ENCODE results near the gene GREB1. TPM values are rescaled to one million over a fixed set of nuclear protein-coding genes. Genes with fewer than 3 reads are reported as not detected.

The GREB1 gene
- total RNA-seq, 4 donors from 2014 or later, result 3.0 to 6.1 (median 4.3) TPM

GRCh38 chr2:11615209-11615608 is 81.4 kb downstream of the GREB1 start:
- 92% methylated on average over 1 of the region's 3 CpGs for WGBS
- no peaks in the 10 kb centered on the region for H3K4me1 ChIP-seq
- DNase-seq (ENCODE audit: low spot score in 2 of 2), result no peak
- H3K27me3 ChIP-seq, result no peaks in the 10 kb centered on the region
- H3K9me3 ChIP-seq, result no peaks in the 10 kb centered on the region
- H3K36me3 ChIP-seq, result peaks cover 28% of the 10 kb centered on the region
- no peak overlapping the region for H3K4me3 ChIP-seq
- no peak for TF ChIP-seq CTCF (IDR thresholded peaks at IDR 0.05)
- TF ChIP-seq EP300 (IDR thresholded peaks at IDR 0.05), result no peak
- no peak overlapping the region for H3K27ac ChIP-seq

- no peak for TF ChIP-seq POLR2AphosphoS5 (IDR thresholded peaks at IDR 0.05)
- no peak for TF ChIP-seq POLR2A (IDR thresholded peaks at IDR 0.05)
- TF ChIP-seq CTCF (IDR thresholded peaks at IDR 0.05), result no peak
- TF ChIP-seq EP300 (IDR thresholded peaks at IDR 0.05), result no peak
- no peak for DNase-seq (ENCODE audit: low spot score in 2 of 2)
- no peaks in the 10 kb centered on the region for H3K4me1 ChIP-seq
- 85% methylated on average over 14 of the region's 14 CpGs for WGBS
- H3K36me3 ChIP-seq, result peaks cover 29% of the 10 kb centered on the region
- no peaks in the 10 kb centered on the region for H3K27me3 ChIP-seq
- H3K4me3 ChIP-seq, result no peak overlapping the region
- no peaks in the 10 kb centered on the region for H3K9me3 ChIP-seq
- H3K27ac ChIP-seq, result no peak overlapping the region
These were observed 82.3 kb downstream of the GREB1 start for GRCh38 chr2:11616097-11616687.

GRCh38 chr2:11616851-11617415 is 83.1 kb downstream of the GREB1 start:
- Histone ChIP-seq H3K9me3 (no peaks in the 10 kb centered on the region), H3K27me3 (no peaks in the 10 kb centered on the region), H3K27ac (no peak overlapping the region), H3K4me1 (no peaks in the 10 kb centered on the region), H3K4me3 (no peak overlapping the region), H3K36me3 (peaks cover 32% of the 10 kb centered on the region)
- TF ChIP-seq CTCF (IDR thresholded peaks at IDR 0.05), result no peak
- no peak for TF ChIP-seq POLR2AphosphoS5 (IDR thresholded peaks at IDR 0.05)
- TF ChIP-seq POLR2A (IDR thresholded peaks at IDR 0.05), result no peak
- TF ChIP-seq EP300 (IDR thresholded peaks at IDR 0.05), result no peak
- DNase-seq (ENCODE audit: low spot score in 2 of 2), result no peak
- 71% methylated on average over 19 of the region's 19 CpGs for WGBS

GRCh38 chr2:11617527-11617926 is 83.7 kb downstream of the GREB1 start:
- WGBS, result 93% methylated on average over 12 of the region's 14 CpGs
- Histone ChIP-seq H3K36me3 (peaks cover 32% of the 10 kb centered on the region), H3K4me1 (no peaks in the 10 kb centered on the region), H3K27ac (no peak overlapping the region), H3K9me3 (no peaks in the 10 kb centered on the region), H3K27me3 (no peaks in the 10 kb centered on the region), H3K4me3 (no peak overlapping the region)
- TF ChIP-seq EP300 (IDR thresholded peaks at IDR 0.05) (no peak), POLR2A (IDR thresholded peaks at IDR 0.05) (no peak), POLR2AphosphoS5 (IDR thresholded peaks at IDR 0.05) (no peak), CTCF (IDR thresholded peaks at IDR 0.05) (no peak)
- DNase-seq (ENCODE audit: low spot score in 2 of 2), result no peak

GRCh38 chr2:11617984-11618707 is 84.3 kb downstream of the GREB1 start:
- H3K9me3 ChIP-seq, result no peaks in the 10 kb centered on the region
- H3K4me1 ChIP-seq, result no peaks in the 10 kb centered on the region
- no peaks in the 10 kb centered on the region for H3K27me3 ChIP-seq
- H3K4me3 ChIP-seq, result no peak overlapping the region
- WGBS, result 94% methylated on average over 14 of the region's 33 CpGs
- no peak overlapping the region for H3K27ac ChIP-seq
- DNase-seq (ENCODE audit: low spot score in 2 of 2), result no peak
- peaks cover 32% of the 10 kb centered on the region for H3K36me3 ChIP-seq
- TF ChIP-seq POLR2AphosphoS5 (IDR thresholded peaks at IDR 0.05) (no peak), CTCF (IDR thresholded peaks at IDR 0.05) (no peak), POLR2A (IDR thresholded peaks at IDR 0.05) (no peak), EP300 (IDR thresholded peaks at IDR 0.05) (no peak)
